SU-DHL-6 (cell line): ENCODE results near the gene MYT1.
"Not testable (repeated sequence)": the region's sequence is repeated elsewhere in the genome, so short reads cannot be mapped to it uniquely, and the experiment has no call there.

Experiments used
- H2AFZ ChIP-seq: fragments of 200-600 bp; sonication (generic); 2 replicates; pipeline ENCODE4 v1.6.1; 2014; ENCODE audit warnings: low read depth, mild to moderate bottlenecking, moderate library complexity, mixed read lengths, antibody characterized with exemption, low read length; ENCODE audit not compliant: severe bottlenecking
- H3F3A ChIP-seq: fragments of 200-600 bp; shearing (Covaris generic); 2 replicates; pipeline ENCODE4 v1.6.0; 2016; ENCODE audit warnings: antibody characterized with exemption, mild to moderate bottlenecking; ENCODE audit not compliant: insufficient read depth
- H3K27ac ChIP-seq: fragments of 200-600 bp; sonication (generic); 2 replicates; pipeline ENCODE4 v1.5.1; 2016; ENCODE audit warnings: low read depth, mild to moderate bottlenecking, low read length, moderate library complexity, mixed read lengths
- H3K27me3 ChIP-seq: fragments of 200-600 bp; sonication (generic), shearing (Covaris generic); 2 replicates; pipeline ENCODE4 v1.6.0; 2014; ENCODE audit warnings: mild to moderate bottlenecking, low read length
- H3K36me3 ChIP-seq: fragments of 200-600 bp; sonication (generic); 2 replicates; pipeline ENCODE4 v1.6.1; 2014; ENCODE audit warnings: mild to moderate bottlenecking, low read length, mixed read lengths
- H3K4me2 ChIP-seq: fragments of 300-600, 200-600 bp; shearing (Covaris generic), sonication (generic); 2 replicates; pipeline ENCODE4 v1.6.0; 2014; ENCODE audit warnings: low read length, low read depth, mild to moderate bottlenecking; ENCODE audit not compliant: poor library complexity, severe bottlenecking
- H3K4me3 ChIP-seq: fragments of 200-600 bp; sonication (generic); 2 replicates; pipeline ENCODE4 v1.5.1; 2014; ENCODE audit warnings: antibody characterized with exemption, low read length, mild to moderate bottlenecking, mixed read lengths; ENCODE audit not compliant: insufficient read depth, poor library complexity, severe bottlenecking
- H3K79me2 ChIP-seq: fragments of 200-600 bp; sonication (generic); 2 replicates; pipeline ENCODE4 v1.6.1; 2014; ENCODE audit warnings: mild to moderate bottlenecking, low read length, moderate library complexity; ENCODE audit not compliant: insufficient read depth
- H3K9ac ChIP-seq: fragments of 200-600 bp; sonication (generic); 2 replicates; pipeline ENCODE4 v1.7.0; 2014; ENCODE audit warnings: mild to moderate bottlenecking, low read length
- H3K9me2 ChIP-seq: fragments of 200-600 bp; sonication (generic); replicated peaks from 2 replicates; pipeline ENCODE4 v1.6.1; 2014; ENCODE audit warnings: low read length; ENCODE audit not compliant: insufficient read depth
- H3K9me3 ChIP-seq: fragments of 200-600 bp; sonication (generic); 2 replicates; pipeline ENCODE4 v1.6.1; 2014; ENCODE audit warnings: low read length, mixed read lengths; ENCODE audit not compliant: insufficient read depth
- H4K20me1 ChIP-seq: fragments of 200-600 bp; sonication (generic); 2 replicates; pipeline ENCODE4 v1.6.1; 2014; ENCODE audit warnings: low read depth, mild to moderate bottlenecking, antibody characterized with exemption, low read length, moderate library complexity, mixed read lengths
- CTCF ChIP-seq: fragments of 200-600 bp; sonication (generic); IDR thresholded peaks from one replicate; pipeline ENCODE4 v1.5.1; 2017; ENCODE audit warnings: antibody characterized with exemption, mild to moderate bottlenecking, low read length, moderate library complexity; ENCODE audit not compliant: insufficient read depth, poor library complexity, severe bottlenecking
- EZH2phosphoT487 ChIP-seq: fragments of 200-600 bp; sonication (generic), shearing (Covaris generic); conservative IDR thresholded peaks from 2 replicates; pipeline ENCODE4 v1.6.1; 2018; ENCODE audit warnings: mild to moderate bottlenecking, antibody characterized with exemption, low read length, moderate library complexity, mixed read lengths

The MYT1 gene

GRCh38 chr20:64186071-64186598, 21.9 kb downstream of the MYT1 start:
- no peak overlapping the region for H2AFZ ChIP-seq
- peaks cover 7% of the 10 kb centered on the region; the same call in 1 of the 2 replicates for H3K9me3 ChIP-seq
- H3F3A ChIP-seq = no peaks in the 10 kb centered on the region
- H3K27me3 ChIP-seq = no peaks in the 10 kb centered on the region
- H3K79me2 ChIP-seq = no peaks in the 10 kb centered on the region
- no peaks in the 10 kb centered on the region for H3K9me2 ChIP-seq
- H3K4me3 ChIP-seq = no peak overlapping the region
- no peaks in the 10 kb centered on the region for H3K36me3 ChIP-seq
- no peak for TF ChIP-seq EZH2phosphoT487
- no peak for TF ChIP-seq CTCF
- H3K4me2 ChIP-seq = no peak overlapping the region
- no peak overlapping the region for H3K27ac ChIP-seq
- no peak overlapping the region for H3K9ac ChIP-seq
- H4K20me1 ChIP-seq = no peaks in the 10 kb centered on the region

- H3K79me2 ChIP-seq, H3F3A ChIP-seq, H3K27me3 ChIP-seq, H3K36me3 ChIP-seq, H3K9ac ChIP-seq, H2AFZ ChIP-seq, H3K4me3 ChIP-seq, H3K27ac ChIP-seq, H3K9me3 ChIP-seq, H3K9me2 ChIP-seq, H4K20me1 ChIP-seq, H3K4me2 ChIP-seq: not testable (repeated sequence)
Measured at GRCh38 chr20:64187213-64187612, 23.0 kb downstream of the MYT1 start.

- Histone ChIP-seq H3K4me2 (no peak overlapping the region), H3K9me2 (no peaks in the 10 kb centered on the region), H4K20me1 (no peaks in the 10 kb centered on the region), H2AFZ (no peak overlapping the region), H3K27ac (no peak overlapping the region), H3K27me3 (no peaks in the 10 kb centered on the region), H3K36me3 (no peaks in the 10 kb centered on the region), H3K9ac (no peak overlapping the region), H3K79me2 (no peaks in the 10 kb centered on the region), H3K4me3 (no peak overlapping the region), H3F3A (no peaks in the 10 kb centered on the region), H3K9me3 (peaks cover 7% of the 10 kb centered on the region; the same call in 1 of the 2 replicates)
- TF ChIP-seq EZH2phosphoT487 (no peak), CTCF (no peak)
Measured at GRCh38 chr20:64188091-64188490, 23.8 kb downstream of the MYT1 start.

GRCh38 chr20:64188682-64189529, 24.7 kb downstream of the MYT1 start:
- no peaks in the 10 kb centered on the region for H4K20me1 ChIP-seq
- H3K36me3 ChIP-seq = no peaks in the 10 kb centered on the region
- no peaks in the 10 kb centered on the region for H3F3A ChIP-seq
- no peak overlapping the region for H3K9ac ChIP-seq
- H3K79me2 ChIP-seq = no peaks in the 10 kb centered on the region
- no peaks in the 10 kb centered on the region for H3K9me2 ChIP-seq
- H3K4me2 ChIP-seq = no peak overlapping the region
- no peak overlapping the region for H3K4me3 ChIP-seq
- TF ChIP-seq EZH2phosphoT487 (no peak), CTCF (no peak)
- H2AFZ ChIP-seq = no peak overlapping the region
- no peak overlapping the region for H3K27ac ChIP-seq
- H3K27me3 ChIP-seq = no peaks in the 10 kb centered on the region
- peaks cover 7% of the 10 kb centered on the region; the same call in 1 of the 2 replicates for H3K9me3 ChIP-seq
